ENCODE measurements around the gene ZFHX3. TPM values are rescaled to one million over a fixed set of nuclear protein-coding genes. Genes with fewer than 3 reads are reported as not detected.

The ZFHX3 gene
- total RNA-seq, 1 experiment from 2014 or later, result 21.8 TPM

GRCh38 chr16:72873044-72873443 lies 174.9 kb downstream of the ZFHX3 start:
- Histone ChIP-seq H3K9me3 (ENCODE audit: low read depth, low read length, poor library complexity, severe bottlenecking) (no peaks in the 10 kb centered on the region), H3K27ac (ENCODE audit: low read depth, low read length, poor library complexity, severe bottlenecking) (no peak overlapping the region), H3K27me3 (replicated peaks; ENCODE audit: insufficient read depth, low read depth, low read length, poor library complexity) (no peaks in the 10 kb centered on the region), H3K36me3 (ENCODE audit: insufficient read depth, low read length, poor library complexity, severe bottlenecking) (no peaks in the 10 kb centered on the region), H3K4me3 (ENCODE audit: low read depth, low read length, poor library complexity, severe bottlenecking) (no peak overlapping the region), H3K4me1 (ENCODE audit: insufficient read depth, low read length, poor library complexity, severe bottlenecking) (peaks cover 41% of the 10 kb centered on the region)
- CTCF ChIA-PET, result no interaction called here
- POLR2A ChIA-PET (ENCODE audit: low non-redundant PET), result no interaction called here
- no peak for DNase-seq (ENCODE audit: low spot score)
- TF ChIP-seq CTCF (conservative IDR thresholded peaks at IDR 0.05; ENCODE audit: low read depth, low read length) (no peak), EZH2 (IDR thresholded peaks at IDR 0.05; ENCODE audit: borderline replicate concordance, low read depth, low read length, poor library complexity, severe bottlenecking) (no peak)
- BruUV-seq (replicated peaks), result no TSS peak
- intact Hi-C loops (cut with micrococcal nuclease; ENCODE audit: unreplicated experiment), result no loop called here

- no peak for DNase-seq (ENCODE audit: low spot score)
- ChIA-PET CTCF (no interaction called here), POLR2A (ENCODE audit: low non-redundant PET) (no interaction called here)
- BruUV-seq (replicated peaks), result no TSS peak
- Histone ChIP-seq H3K27me3 (replicated peaks; ENCODE audit: insufficient read depth, low read depth, low read length, poor library complexity) (no peaks in the 10 kb centered on the region), H3K9me3 (ENCODE audit: low read depth, low read length, poor library complexity, severe bottlenecking) (no peaks in the 10 kb centered on the region), H3K4me1 (ENCODE audit: insufficient read depth, low read length, poor library complexity, severe bottlenecking) (no peaks in the 10 kb centered on the region), H3K4me3 (ENCODE audit: low read depth, low read length, poor library complexity, severe bottlenecking) (no peak overlapping the region), H3K27ac (ENCODE audit: low read depth, low read length, poor library complexity, severe bottlenecking) (no peak overlapping the region), H3K36me3 (ENCODE audit: insufficient read depth, low read length, poor library complexity, severe bottlenecking) (no peaks in the 10 kb centered on the region)
- intact Hi-C loops (cut with micrococcal nuclease; ENCODE audit: unreplicated experiment), result no loop called here
- TF ChIP-seq EZH2 (IDR thresholded peaks at IDR 0.05; ENCODE audit: borderline replicate concordance, low read depth, low read length, poor library complexity, severe bottlenecking), result no peak
- no peak for TF ChIP-seq CTCF (conservative IDR thresholded peaks at IDR 0.05; ENCODE audit: low read depth, low read length)
These were observed 182.1 kb downstream of the ZFHX3 start for GRCh38 chr16:72865835-72866234.

- intact Hi-C loops (cut with micrococcal nuclease; ENCODE audit: unreplicated experiment), result no loop called here
- no peak for DNase-seq (ENCODE audit: low spot score)
- H3K27ac ChIP-seq (ENCODE audit: low read depth, low read length, poor library complexity, severe bottlenecking), result no peak overlapping the region
- no peaks in the 10 kb centered on the region for H3K9me3 ChIP-seq (ENCODE audit: low read depth, low read length, poor library complexity, severe bottlenecking)
- ChIA-PET CTCF (no interaction called here), POLR2A (ENCODE audit: low non-redundant PET) (no interaction called here)
- TF ChIP-seq CTCF (conservative IDR thresholded peaks at IDR 0.05; ENCODE audit: low read depth, low read length) (no peak), EZH2 (IDR thresholded peaks at IDR 0.05; ENCODE audit: borderline replicate concordance, low read depth, low read length, poor library complexity, severe bottlenecking) (no peak)
- H3K4me3 ChIP-seq (ENCODE audit: low read depth, low read length, poor library complexity, severe bottlenecking), result no peak overlapping the region
- no peaks in the 10 kb centered on the region for H3K4me1 ChIP-seq (ENCODE audit: insufficient read depth, low read length, poor library complexity, severe bottlenecking)
- H3K27me3 ChIP-seq (replicated peaks; ENCODE audit: insufficient read depth, low read depth, low read length, poor library complexity), result no peaks in the 10 kb centered on the region
- no TSS peak for BruUV-seq (replicated peaks)
- H3K36me3 ChIP-seq (ENCODE audit: insufficient read depth, low read length, poor library complexity, severe bottlenecking), result no peaks in the 10 kb centered on the region
These were observed 182.7 kb downstream of the ZFHX3 start for GRCh38 chr16:72865258-72865657.

Measured in A673 (cell line).